HG03175 (cell line): ENCODE results near the gene PSMB10.

Source experiments
- ATAC-seq: cut with Tn5 transposase; IDR thresholded peaks from one replicate; pipeline ENCODE4 v1.9.1; 2021; ENCODE audit warnings: mild to moderate bottlenecking, moderate library complexity; ENCODE audit not compliant: unreplicated experiment

PSMB10 gene

DNA sequence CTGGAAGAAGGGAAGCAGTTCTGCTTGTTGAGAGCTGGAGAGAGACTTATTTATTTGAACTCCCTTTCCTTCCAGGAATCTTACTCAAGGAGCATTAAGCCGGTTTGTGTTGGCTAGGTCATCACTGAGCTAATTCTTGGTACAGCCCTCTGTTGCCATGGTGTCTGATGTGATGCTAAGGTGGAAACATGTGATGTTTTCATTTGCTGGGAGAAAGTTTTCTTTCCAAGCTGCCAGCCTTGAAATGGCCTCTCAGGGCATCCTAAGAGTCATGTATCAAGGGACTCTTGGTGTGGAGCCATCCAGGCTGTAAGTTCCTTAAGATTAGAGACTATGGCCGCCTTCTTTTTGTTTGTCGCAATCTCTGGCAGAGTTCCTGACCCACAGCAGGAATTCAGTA, 39.4 kb downstream of the PSMB10 start:
- no peak for ATAC-seq

DNA sequence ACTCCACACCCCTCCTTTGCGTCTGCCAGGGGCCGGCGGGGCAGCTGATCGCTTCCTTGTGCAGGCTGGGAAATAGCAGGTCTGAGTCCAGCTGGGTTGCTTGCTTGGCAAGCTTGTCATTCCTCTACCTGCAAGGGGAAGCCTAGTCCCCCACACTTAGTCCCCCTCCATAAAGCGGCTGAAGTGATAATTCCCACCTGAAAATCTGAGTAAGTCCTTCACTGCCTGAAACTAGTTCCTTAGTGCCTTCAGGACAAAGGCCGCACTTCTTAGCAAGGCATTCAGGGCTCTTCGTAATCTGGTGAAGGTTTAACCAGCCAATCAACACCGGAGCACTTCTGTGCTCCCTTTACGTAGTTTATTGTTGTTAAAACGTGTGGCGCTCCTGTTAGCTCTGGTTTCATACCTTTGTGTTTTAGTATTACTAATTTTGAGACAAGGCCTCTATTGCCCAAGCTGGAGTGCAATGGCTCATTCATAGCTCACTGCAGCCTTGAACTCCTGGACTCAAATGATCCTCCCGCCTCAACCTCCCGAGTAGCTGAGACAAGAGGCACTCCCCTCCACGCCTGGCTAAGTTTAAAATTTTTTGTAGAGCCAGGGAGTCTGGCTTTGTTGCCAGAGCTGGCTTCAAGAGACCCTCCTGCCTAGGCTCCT, 42.8 kb downstream of the PSMB10 start:
- no peak for ATAC-seq

DNA sequence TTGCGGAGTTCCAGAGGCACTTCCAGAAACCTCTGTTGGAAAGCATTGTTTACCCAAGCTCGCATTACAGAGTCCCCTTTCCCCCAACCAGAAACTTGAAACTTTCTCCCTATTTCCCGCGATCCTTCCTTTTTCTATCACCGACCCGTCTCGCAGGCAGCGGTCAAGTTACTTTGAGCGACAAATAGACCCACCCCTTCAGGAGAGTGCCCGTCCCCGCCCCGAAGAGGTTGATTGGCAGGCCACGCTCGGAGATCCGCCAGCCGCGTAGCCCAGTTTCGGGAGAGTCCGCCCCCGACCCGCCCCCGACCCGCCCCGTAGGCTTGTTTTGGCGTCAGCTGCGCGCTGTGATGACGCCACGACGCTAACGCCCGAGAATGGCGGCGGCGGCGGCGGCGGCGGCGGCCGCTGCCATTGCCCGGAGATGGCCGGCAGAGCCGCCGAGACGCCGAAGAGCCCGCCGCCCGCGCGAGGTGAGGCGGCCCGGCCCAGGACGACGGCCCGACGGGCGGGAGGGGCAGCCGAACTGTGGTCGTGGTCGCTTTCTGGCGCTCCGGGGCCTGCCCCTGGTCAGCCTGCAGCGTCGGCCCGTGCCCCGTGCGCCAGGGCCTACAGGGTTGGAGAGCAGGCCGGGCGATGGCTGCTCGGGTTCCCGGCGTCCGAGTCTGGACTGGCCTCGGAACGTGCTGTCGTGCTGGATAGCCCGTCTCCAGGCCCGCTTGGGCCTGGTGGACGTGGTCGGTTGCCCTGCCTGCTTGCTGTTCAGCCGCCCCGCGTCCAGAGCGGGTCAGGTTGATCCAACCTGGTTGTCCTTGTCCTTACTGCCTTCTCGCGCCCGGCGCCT, 43.5 kb downstream of the PSMB10 start, which contains the start of gene PSKH1:
TSS of gene PSKH1 (plus strand) at position 356 of the 844 bp plus-strand sequence. CDS start 15,496 bp downstream, outside the sequence.
- ATAC-seq: peak; percentile 95

DNA sequence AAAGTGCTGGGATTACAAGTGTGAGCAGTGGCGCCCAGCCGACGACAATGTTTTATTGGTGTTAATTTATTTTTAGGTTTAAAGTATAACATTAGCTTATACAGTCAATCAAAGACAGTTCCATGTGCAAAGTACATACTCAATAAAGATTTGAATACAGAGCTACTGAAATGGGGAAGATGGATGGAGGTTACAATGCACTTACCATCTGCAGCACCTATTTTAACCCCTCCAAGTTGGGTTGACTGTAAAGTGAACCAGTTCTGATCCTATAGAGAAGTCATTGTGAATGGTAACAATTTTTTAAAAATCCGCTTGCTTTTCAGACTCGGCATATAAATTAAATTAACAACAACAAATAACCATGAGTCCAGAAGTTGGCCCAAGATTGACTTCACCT, 44.3 kb downstream of the PSMB10 start:
- ATAC-seq: no peak

- no peak for ATAC-seq
These were observed 48.3 kb downstream of the PSMB10 start for GRCh38 chr16:67888331-67888730.

DNA sequence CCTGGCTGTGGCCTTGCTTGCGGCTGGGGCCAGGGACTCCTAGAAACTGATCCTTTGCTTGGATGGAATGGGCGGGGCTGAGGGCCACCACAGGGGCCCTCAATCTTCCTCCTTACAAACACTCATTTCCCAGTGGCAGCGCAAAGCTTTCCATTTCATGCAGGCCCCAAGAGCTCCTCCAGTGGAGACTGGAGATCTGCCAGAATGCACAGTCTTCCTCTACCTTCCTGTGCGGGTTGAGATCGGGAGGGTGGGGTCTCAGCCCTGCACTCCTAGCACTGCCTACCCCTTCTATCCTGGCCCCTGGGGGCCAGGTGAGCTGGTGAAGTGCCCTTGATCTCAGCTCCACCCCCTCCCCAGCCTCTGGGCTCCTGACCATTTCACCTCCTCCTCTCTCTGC, 50.3 kb downstream of the PSMB10 start:
- no peak for ATAC-seq

DNA sequence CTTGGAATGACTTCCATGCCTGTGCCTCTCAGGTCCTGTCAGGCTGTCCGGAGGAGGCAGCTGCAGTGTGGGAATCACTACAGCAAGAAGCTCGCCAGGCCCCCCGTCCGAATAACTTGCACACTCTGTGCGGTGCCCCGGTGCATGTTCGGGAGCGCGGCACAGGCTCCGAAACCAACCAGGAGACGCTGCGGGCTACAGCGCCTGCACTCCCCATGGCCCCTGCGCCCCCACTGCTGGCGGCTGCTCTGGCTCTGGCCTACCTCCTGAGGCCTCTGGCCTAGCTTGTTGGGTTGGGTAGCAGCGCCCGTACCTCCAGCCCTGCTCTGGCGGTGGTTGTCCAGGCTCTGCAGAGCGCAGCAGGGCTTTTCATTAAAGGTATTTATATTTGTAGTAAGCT, 50.7 kb downstream of the PSMB10 start:
- no peak for ATAC-seq

DNA sequence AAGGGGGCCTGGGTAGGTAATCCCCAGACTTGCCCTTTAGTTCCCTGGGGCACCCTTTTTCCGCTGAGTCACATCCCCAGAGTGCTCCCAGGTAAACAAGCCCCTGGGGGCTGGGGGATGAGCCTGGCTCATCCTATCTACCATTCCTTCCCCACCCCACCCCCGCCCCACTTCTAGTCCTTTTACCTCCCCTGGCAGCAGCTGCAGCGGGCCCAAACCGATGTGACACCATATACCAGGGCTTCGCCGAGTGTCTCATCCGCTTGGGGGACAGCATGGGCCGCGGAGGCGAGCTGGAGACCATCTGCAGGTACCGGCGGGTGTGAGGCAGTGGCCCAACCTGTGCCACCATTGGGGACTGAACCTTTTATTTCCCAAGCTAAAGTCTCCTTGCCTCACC, 51.1 kb downstream of the PSMB10 start:
- ATAC-seq: no peak

- ATAC-seq: no peak
These were observed 52.0 kb downstream of the PSMB10 start, which contains the start of gene NRN1L for GRCh38 chr16:67884684-67885083. Gene NRN1L, plus strand, starts transcription at chr16:67884885. Its CDS starts 19 bp downstream, at chr16:67884904.
